ENCODE data around the gene STPG3. TPM values are rescaled to one million over a fixed set of nuclear protein-coding genes. Genes with fewer than 3 reads are reported as not detected.
"Not testable (repeated sequence)": the region's sequence is repeated elsewhere in the genome, so short reads cannot be mapped to it uniquely, and the experiment has no call there.

Gene STPG3
- total and polyA plus RNA-seq, 2 of the 8 experiments (the other 6 are each of a cell fraction or from before 2014, with no cell fraction given), result not detected

DNA sequence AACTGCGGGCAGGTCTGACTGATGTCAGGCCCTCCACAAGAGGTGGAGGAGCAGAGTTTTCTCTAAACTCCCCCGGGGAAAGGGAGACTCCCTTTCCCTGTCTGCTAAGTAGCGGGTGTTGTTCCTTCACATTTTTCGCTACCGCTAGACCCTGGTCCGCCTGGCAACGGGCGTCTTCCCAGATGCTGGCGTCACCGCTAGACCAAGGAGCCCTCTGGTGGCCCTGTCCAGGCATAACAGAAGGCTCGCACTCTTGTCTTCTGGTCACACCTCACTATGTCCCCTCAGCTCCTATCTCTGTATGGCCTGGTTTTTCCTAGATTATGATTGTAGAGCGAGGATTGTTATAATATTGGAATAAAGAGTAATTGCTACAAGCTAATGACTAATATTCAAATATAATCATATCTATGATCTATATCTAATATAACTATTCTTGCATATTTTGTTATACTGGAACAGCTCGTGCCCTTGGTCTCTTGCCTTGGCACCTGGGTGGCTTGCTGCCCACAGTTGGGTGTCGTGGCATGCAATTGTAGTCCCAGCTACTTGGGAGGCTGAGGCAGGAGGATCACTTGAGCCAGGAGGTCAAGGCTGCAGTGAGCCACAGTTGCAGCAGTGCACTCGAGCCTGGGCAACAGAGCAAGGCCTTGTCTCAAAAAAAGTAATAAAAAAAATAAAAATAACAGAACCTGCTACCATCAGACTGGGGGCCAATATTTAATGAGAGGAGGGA is 11.3 kb downstream of the STPG3 start:
- H4K5ac ChIP-seq (ENCODE audit: insufficient read length, low read depth, low read length); H2BK15ac ChIP-seq (ENCODE audit: low read length); H2AFZ ChIP-seq (ENCODE audit: low read length); H4K91ac ChIP-seq (replicated peaks; ENCODE audit: insufficient read length, low read length); H3K18ac ChIP-seq (ENCODE audit: extremely low read depth, low read length); H4K8ac ChIP-seq (ENCODE audit: extremely low read depth, insufficient read depth, low read length); H2AK5ac ChIP-seq (ENCODE audit: low read depth, low read length); H3K9me3 ChIP-seq (ENCODE audit: insufficient read depth in 2 of 2, low read depth in 1 of 2, low read length in 1 of 2); H3K23ac ChIP-seq (ENCODE audit: insufficient read length); H3K79me1 ChIP-seq (ENCODE audit: low read depth, low read length); H2BK120ac ChIP-seq (replicated peaks; ENCODE audit: low read depth, low read length); H2BK20ac ChIP-seq (ENCODE audit: low read length); H3K9ac ChIP-seq (replicated peaks in 1 of 4; ENCODE audit: extremely low read depth in 1 of 4, low read depth in 3 of 4, low read length in 3 of 4); H3K4me2 ChIP-seq (ENCODE audit: insufficient read depth in 1 of 2, low read depth in 2 of 2, low read length in 2 of 2); H3K23me2 ChIP-seq (ENCODE audit: low read depth, low read length); H3K27ac ChIP-seq (ENCODE audit: low read depth, low read length); H3K79me2 ChIP-seq (ENCODE audit: control insufficient read depth in 1 of 2, insufficient read depth in 2 of 2, low read length in 2 of 2); H3K4ac ChIP-seq (replicated peaks; ENCODE audit: insufficient read length, low read depth, low read length); H2BK12ac ChIP-seq (ENCODE audit: low read depth, low read length); FAIRE-seq; H3K56ac ChIP-seq (replicated peaks; ENCODE audit: insufficient read length, low read depth, low read length); H4K20me1 ChIP-seq (replicated peaks in 1 of 2; ENCODE audit: control insufficient read depth in 1 of 2, insufficient read depth in 2 of 2, low read length in 2 of 2); H3K4me1 ChIP-seq (replicated peaks in 1 of 4; ENCODE audit: control insufficient read depth in 3 of 4, insufficient read depth in 4 of 4, low read length in 3 of 4); H3K4me3 ChIP-seq (ENCODE audit: extremely low read depth in 1 of 4, insufficient read depth in 2 of 4, low read depth in 3 of 4, low read length in 4 of 4); H2BK5ac ChIP-seq (ENCODE audit: low read depth, low read length); DNase-seq (ENCODE audit: low read depth in 1 of 2, low spot score in 2 of 2); H3K14ac ChIP-seq (ENCODE audit: insufficient read length); H3K27me3 ChIP-seq (replicated peaks in 1 of 4; ENCODE audit: control insufficient read depth in 3 of 4, extremely low read depth in 1 of 4, insufficient read depth in 3 of 4, low read length in 3 of 4): not testable (repeated sequence)
- peaks cover 9 to 34% (median 25%) of the 10 kb centered on the region in 4 experiments for H3K36me3 ChIP-seq (ENCODE audit: control insufficient read depth in 2 of 4, insufficient read depth in 4 of 4, low read length in 3 of 4)
- WGBS, 2 experiments (ENCODE audit: extremely low coverage in 1 of 2, insufficient coverage in 1 of 2, insufficient read length in 1 of 2, insufficient replicate concordance in 2 of 2, low coverage in 1 of 2, low lambda C conversion rate in 2 of 2, missing lambda C conversion rate in 1 of 2), result 44% methylated on average over 15 of the region's 15 CpGs; no CpG with 5 or more reads in 1 of the 2 experiments
- ChIA-PET POLR2A (ENCODE audit: partially characterized antibody) (interaction anchor here (0.7 to 69.9 kb wide), 4 partner anchors 5 to 185 kb away, joined by 3 to 1462 read pairs (median 732); partner anchors contain the start of genes CYSRT1, NDOR1, NELFB and RNF208), CTCF (ENCODE audit: partially characterized antibody) (interaction anchor here (0.8 to 5.3 kb wide), 11 partner anchors 11 to 86 kb away, joined by 3 to 29 read pairs (median 7); partner anchors contain the start of gene TOR4A)
- TF ChIP-seq, protein P1, sequence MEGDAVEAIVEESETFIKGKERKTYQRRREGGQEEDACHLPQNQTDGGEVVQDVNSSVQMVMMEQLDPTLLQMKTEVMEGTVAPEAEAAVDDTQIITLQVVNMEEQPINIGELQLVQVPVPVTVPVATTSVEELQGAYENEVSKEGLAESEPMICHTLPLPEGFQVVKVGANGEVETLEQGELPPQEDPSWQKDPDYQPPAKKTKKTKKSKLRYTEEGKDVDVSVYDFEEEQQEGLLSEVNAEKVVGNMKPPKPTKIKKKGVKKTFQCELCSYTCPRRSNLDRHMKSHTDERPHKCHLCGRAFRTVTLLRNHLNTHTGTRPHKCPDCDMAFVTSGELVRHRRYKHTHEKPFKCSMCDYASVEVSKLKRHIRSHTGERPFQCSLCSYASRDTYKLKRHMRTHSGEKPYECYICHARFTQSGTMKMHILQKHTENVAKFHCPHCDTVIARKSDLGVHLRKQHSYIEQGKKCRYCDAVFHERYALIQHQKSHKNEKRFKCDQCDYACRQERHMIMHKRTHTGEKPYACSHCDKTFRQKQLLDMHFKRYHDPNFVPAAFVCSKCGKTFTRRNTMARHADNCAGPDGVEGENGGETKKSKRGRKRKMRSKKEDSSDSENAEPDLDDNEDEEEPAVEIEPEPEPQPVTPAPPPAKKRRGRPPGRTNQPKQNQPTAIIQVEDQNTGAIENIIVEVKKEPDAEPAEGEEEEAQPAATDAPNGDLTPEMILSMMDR (IDR thresholded peaks at IDR 0.05; ENCODE audit: control extremely low read depth in 1 of 3, insufficient read depth in 1 of 3, low read depth in 1 of 3, low read length in 3 of 3), result peak in 2 of 3 experiments; percentile 18 to 38; a peak in 2 of 4 replicates
- TF ChIP-seq RFX5 (IDR thresholded peaks at IDR 0.05; ENCODE audit: borderline replicate concordance, low read depth, low read length), result peak; percentile 60
- peak in 1 of 2 experiments; percentile 19; a peak in 2 of 4 replicates for TF ChIP-seq RAD21 (IDR thresholded peaks at IDR 0.05 in 1 of 2, conservative IDR thresholded peaks at IDR 0.05 in 1 of 2; ENCODE audit: low read depth in 2 of 2, low read length in 2 of 2)

Measured in H1 (cell line).